HG03575 (cell line): ENCODE data around the gene SOST.
"Not testable (repeated sequence)": the region's sequence is repeated elsewhere in the genome, so short reads cannot be mapped to it uniquely, and the experiment has no call there.

Source experiments
- ATAC-seq: cut with Tn5 transposase; IDR thresholded peaks from one replicate; pipeline ENCODE4 v1.9.1; 2021; ENCODE audit not compliant: unreplicated experiment, insufficient number of reproducible peaks, low FRiP score; ENCODE audit errors: extremely low read depth

SOST gene

GRCh38 chr17:43758497-43759174 is at the start of gene SOST:
TSS of gene SOST (minus strand) at chr17:43758791. CDS start at chr17:43758741, 50 bp downstream.
- no peak for ATAC-seq

- ATAC-seq, result no peak
Measured at GRCh38 chr17:43808076-43808475, 49.5 kb upstream of the SOST start.

- no peak for ATAC-seq
Measured at GRCh38 chr17:43805117-43805516, 46.5 kb upstream of the SOST start.

- no peak for ATAC-seq
Measured at GRCh38 chr17:43803758-43804157, 45.2 kb upstream of the SOST start.

- no peak for ATAC-seq
Measured at GRCh38 chr17:43801844-43802243, 43.3 kb upstream of the SOST start.

- no peak for ATAC-seq
Measured at GRCh38 chr17:43800736-43801135, 42.1 kb upstream of the SOST start.

GRCh38 chr17:43799047-43799446 is 40.5 kb upstream of the SOST start:
- no peak for ATAC-seq

- ATAC-seq, result not testable (repeated sequence)
Measured at GRCh38 chr17:43798024-43798423, 39.4 kb upstream of the SOST start.

- ATAC-seq, result not testable (repeated sequence)
Measured at GRCh38 chr17:43792668-43793067, 34.1 kb upstream of the SOST start.

- no peak for ATAC-seq
Measured at GRCh38 chr17:43791589-43791988, 33.0 kb upstream of the SOST start.

GRCh38 chr17:43790311-43790940 is 31.8 kb upstream of the SOST start:
- ATAC-seq, result no peak

- no peak for ATAC-seq
Measured at GRCh38 chr17:43789482-43789881, 30.9 kb upstream of the SOST start.

GRCh38 chr17:43788540-43788939 is 29.9 kb upstream of the SOST start:
- ATAC-seq, result no peak

GRCh38 chr17:43787728-43788127 is 29.1 kb upstream of the SOST start:
- ATAC-seq, result no peak

- no peak for ATAC-seq
Measured at GRCh38 chr17:43784628-43785101, 26.1 kb upstream of the SOST start.

- no peak for ATAC-seq
Measured at GRCh38 chr17:43784068-43784467, 25.5 kb upstream of the SOST start.

GRCh38 chr17:43782913-43783680 is 24.5 kb upstream of the SOST start:
- ATAC-seq, result no peak

- no peak for ATAC-seq
Measured at GRCh38 chr17:43780135-43780534, 21.5 kb upstream of the SOST start, which contains the start of gene CFAP97D1. TSS of gene CFAP97D1 (plus strand) at chr17:43780435. CDS start at chr17:43780463, 28 bp downstream.

GRCh38 chr17:43779145-43780125 is 20.8 kb upstream of the SOST start:
- no peak for ATAC-seq
